HEK293T (cell line): ENCODE data around the gene GTF3C5.

Experiments
- ARNT ChIP-seq: fragments of 450-650 bp; IDR thresholded peaks from 2 replicates; pipeline ENCODE4 v1.6.1; 2017; ENCODE audit warnings: mild to moderate bottlenecking
- ZNF384 ChIP-seq: fragments of 450-650 bp; IDR thresholded peaks from 2 replicates; pipeline ENCODE4 v1.6.1; 2016

- TF ChIP-seq ARNT = no peak
- no peak for TF ChIP-seq ZNF384
These were observed 27.3 kb downstream of the GTF3C5 start for GRCh38 chr9:133058071-133058470.
